B cell (primary cell): ENCODE results near the gene PLCG2. TPM values are rescaled to one million over a fixed set of nuclear protein-coding genes. Genes with fewer than 3 reads are reported as not detected.

Source experiments
- ATAC-seq: fragments of 200-7000 bp; cut with Tn5 transposase; one replicate; pipeline ENCODE4 v1.10.0; 2021; ENCODE audit warnings: low read depth, mild to moderate bottlenecking, moderate number of reproducible peaks, moderate library complexity
- CTCF ChIA-PET: fragments of 350-600 bp; sonication (Branson Sonifier 250); formaldehyde crosslinking; loops from one replicate; lab custom pipeline; 2021; ENCODE audit warnings: antibody characterized with exemption, inconsistent platforms; lab: Charles Lee
- POLR2A ChIA-PET: fragments of 350-600 bp; sonication (Branson Sonifier 250); formaldehyde crosslinking; loops from one replicate; lab custom pipeline; 2021; ENCODE audit warnings: antibody characterized with exemption; lab: Charles Lee
- DNase-seq: peaks from one replicate; pipeline ENCODE4 v3.0.0; 2013
- H2AFZ ChIP-seq: 2 replicates; pipeline ENCODE4 v1.6.1; 2012; ENCODE audit warnings: mild to moderate bottlenecking, low read depth, low read length; ENCODE audit not compliant: insufficient read depth, poor library complexity, severe bottlenecking
- H3K27ac ChIP-seq, 2 donors: 1 replicate in 1 of 2; 2 replicates in 1 of 2; pipeline ENCODE4 v1.5.1; 2012 to 2013; ENCODE audit warnings: low read length in 2 of 2, mild to moderate bottlenecking in 2 of 2, moderate library complexity in 1 of 2
- H3K27me3 ChIP-seq, 4 experiments: fragments of 200-600 bp in 1 of 4; sonication (generic) in 1 of 4; replicated peaks in 1 of 4; 1 replicate in 2 of 4; 2 replicates in 2 of 4; pipeline versions ENCODE4 v1.6.1 to v1.7.0; 2013 to 2016; ENCODE audit warnings: low read length in 3 of 4, mild to moderate bottlenecking in 2 of 4, mixed read lengths in 1 of 4, moderate library complexity in 1 of 4; ENCODE audit not compliant: insufficient read depth in 4 of 4, control insufficient read depth in 3 of 4; ENCODE audit errors: control extremely low read depth in 1 of 4
- H3K36me3 ChIP-seq, 2 experiments: replicated peaks in 1 of 2; 1 replicate in 1 of 2; 2 replicates in 1 of 2; pipeline versions ENCODE4 v1.6.1 to v1.7.1; 2013; ENCODE audit warnings: low read length in 1 of 2; ENCODE audit not compliant: insufficient read depth in 2 of 2, control insufficient read depth in 1 of 2; ENCODE audit errors: control extremely low read depth in 1 of 2, extremely low read depth in 1 of 2
- H3K4me1 ChIP-seq, 2 donors: fragments of 200-600 bp in 1 of 2; sonication (generic) in 1 of 2; 1 replicate in 1 of 2; 2 replicates in 1 of 2; pipeline versions ENCODE4 v1.5.1 to v1.6.1; 2013 to 2017; ENCODE audit warnings: low read length in 2 of 2; ENCODE audit not compliant: control insufficient read depth in 2 of 2, insufficient read depth in 2 of 2
- H3K4me2 ChIP-seq: replicated peaks from 2 replicates; pipeline ENCODE3; 2012; ENCODE audit warnings: mild to moderate bottlenecking, low read depth, low read length; ENCODE audit not compliant: poor library complexity, severe bottlenecking
- H3K4me3 ChIP-seq, 5 experiments: fragments of 200-600 bp in 1 of 5; sonication (generic) in 1 of 5; 1 replicate in 3 of 5; 2 replicates in 2 of 5; pipeline versions ENCODE4 v1.5.1 to v1.7.0; 2011 to 2016; ENCODE audit warnings: low read length in 4 of 5, mild to moderate bottlenecking in 4 of 5, low read depth in 2 of 5, control low read depth in 1 of 5, moderate library complexity in 1 of 5; ENCODE audit not compliant: insufficient read depth in 1 of 5; ENCODE audit errors: control extremely low read depth in 1 of 5, extremely low read depth in 1 of 5
- H3K79me2 ChIP-seq: fragments of 200-600 bp; sonication (generic); one replicate; pipeline ENCODE4 v1.6.0; 2016; ENCODE audit warnings: low read length; ENCODE audit not compliant: control insufficient read depth, insufficient read depth
- H3K9ac ChIP-seq: fragments of 200-600 bp; sonication (generic); 2 replicates; pipeline ENCODE4 v1.6.1; 2017; ENCODE audit warnings: mild to moderate bottlenecking, low read length, moderate library complexity
- H3K9me3 ChIP-seq, 3 donors: one replicate each; pipeline versions ENCODE4 v1.6.1 to v1.7.1; 2013; ENCODE audit warnings: low read length in 2 of 3; ENCODE audit not compliant: control insufficient read depth in 2 of 3, insufficient read depth in 1 of 3; ENCODE audit errors: control extremely low read depth in 1 of 3
- H4K20me1 ChIP-seq: 2 replicates; pipeline ENCODE4 v1.6.0; 2012; ENCODE audit warnings: mild to moderate bottlenecking, low read length; ENCODE audit not compliant: insufficient read depth, control insufficient read depth, poor library complexity, severe bottlenecking
- H3K27ac Mint-ChIP-seq: one replicate; pipeline ENCODE4 v1.8.0; 2021; ENCODE audit warnings: mixed read lengths
- H3K27me3 Mint-ChIP-seq: one replicate; pipeline ENCODE4 v1.8.0; 2021; ENCODE audit warnings: mixed read lengths
- H3K4me1 Mint-ChIP-seq: one replicate; pipeline ENCODE4 v1.8.0; 2021; ENCODE audit warnings: mixed read lengths
- H3K4me3 Mint-ChIP-seq: one replicate; pipeline ENCODE4 v1.8.0; 2021; ENCODE audit warnings: mixed read lengths
- H3K9me3 Mint-ChIP-seq: one replicate; pipeline ENCODE4 v1.8.0; 2022; ENCODE audit warnings: mixed read lengths; ENCODE audit not compliant: insufficient read depth
- EZH2 ChIP-seq: IDR thresholded peaks from 2 replicates; pipeline ENCODE4 v1.6.1; 2012; ENCODE audit warnings: borderline replicate concordance, low read depth, mild to moderate bottlenecking, moderate library complexity, low read length; ENCODE audit not compliant: insufficient read depth, poor library complexity, severe bottlenecking
- WGBS: methylation state at CpG from one replicate; pipeline ENCODE4 v1.1.5; 2013; ENCODE audit warnings: missing lambda C conversion rate; ENCODE audit not compliant: insufficient coverage; 5-methylcytosine and 5-hydroxymethylcytosine counted together
- intact Hi-C: fragments of 100-400 bp; cut with micrococcal nuclease; formaldehyde crosslinking; loops from one replicate; pipeline ENCODE4 v1.10.0; 2022
- polyA plus RNA-seq: library from polyadenylated mRNA; depleted of rRNA; stranded (reverse); fragments of >200 nt; gene quantifications from 2 replicates; pipeline ENCODE4 v1.2.3, GENCODE V29; 2012
- total RNA-seq, 2 donors: library from RNA; stranded (reverse); fragments of 120-200 nt in 1 of 2; gene quantifications; 1 replicate in 1 of 2; 2 replicates in 1 of 2; pipeline versions ENCODE4 v1.2.3 to v1.2.4, GENCODE V29; 2013 to 2022
- TF ChIP-seq, protein P1 (sequence below): fragments of 200-600 bp; IDR thresholded peaks from one replicate; pipeline ENCODE4 v1.8.0; 2022; ENCODE audit warnings: antibody characterized with exemption, mild to moderate bottlenecking

Gene PLCG2
- total and polyA plus RNA-seq, 2 donors (not counting 1 experiment from before 2014, with no cell fraction given): 194 to 812 TPM

DNA sequence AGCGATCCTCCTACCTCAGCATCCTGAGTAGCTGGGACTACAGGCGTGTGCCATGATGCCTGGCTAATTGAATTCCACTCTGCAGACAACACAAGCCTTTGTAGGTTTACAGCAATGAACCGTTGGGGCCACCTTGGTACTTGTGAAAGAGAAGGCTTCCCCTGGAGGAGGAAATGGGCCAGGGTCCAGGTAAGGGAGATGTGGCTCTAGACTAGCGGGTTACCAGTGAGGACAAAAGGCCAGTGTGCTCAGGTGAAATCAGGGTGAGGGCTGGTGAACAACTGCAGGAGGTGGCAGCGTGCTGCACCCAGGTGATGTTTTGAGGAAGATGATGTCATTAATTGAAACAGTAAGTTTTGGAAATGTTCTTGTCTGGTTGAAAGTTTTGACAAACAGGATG lies 225.5 kb downstream of the PLCG2 start:
- Mint-ChIP-seq H3K27ac (no peak overlapping the region), H3K27me3 (no peaks in the 10 kb centered on the region), H3K4me3 (no peak overlapping the region), H3K9me3 (peaks cover 7% of the 10 kb centered on the region), H3K4me1 (peaks cover 3% of the 10 kb centered on the region)
- H3K27me3 ChIP-seq: no peaks in the 10 kb centered on the region
- TF ChIP-seq, protein P1, sequence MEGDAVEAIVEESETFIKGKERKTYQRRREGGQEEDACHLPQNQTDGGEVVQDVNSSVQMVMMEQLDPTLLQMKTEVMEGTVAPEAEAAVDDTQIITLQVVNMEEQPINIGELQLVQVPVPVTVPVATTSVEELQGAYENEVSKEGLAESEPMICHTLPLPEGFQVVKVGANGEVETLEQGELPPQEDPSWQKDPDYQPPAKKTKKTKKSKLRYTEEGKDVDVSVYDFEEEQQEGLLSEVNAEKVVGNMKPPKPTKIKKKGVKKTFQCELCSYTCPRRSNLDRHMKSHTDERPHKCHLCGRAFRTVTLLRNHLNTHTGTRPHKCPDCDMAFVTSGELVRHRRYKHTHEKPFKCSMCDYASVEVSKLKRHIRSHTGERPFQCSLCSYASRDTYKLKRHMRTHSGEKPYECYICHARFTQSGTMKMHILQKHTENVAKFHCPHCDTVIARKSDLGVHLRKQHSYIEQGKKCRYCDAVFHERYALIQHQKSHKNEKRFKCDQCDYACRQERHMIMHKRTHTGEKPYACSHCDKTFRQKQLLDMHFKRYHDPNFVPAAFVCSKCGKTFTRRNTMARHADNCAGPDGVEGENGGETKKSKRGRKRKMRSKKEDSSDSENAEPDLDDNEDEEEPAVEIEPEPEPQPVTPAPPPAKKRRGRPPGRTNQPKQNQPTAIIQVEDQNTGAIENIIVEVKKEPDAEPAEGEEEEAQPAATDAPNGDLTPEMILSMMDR: no peak
- no peak for TF ChIP-seq EZH2
- intact Hi-C loops: no loop called here
- ATAC-seq (no peak), DNase-seq (no peak)
- H3K4me3 ChIP-seq: no peak overlapping the region
- 92% methylated on average over 5 of the region's 5 CpGs for WGBS
- peaks cover 0 to 19% (median 11%) of the 10 kb centered on the region in 3 donors for H3K9me3 ChIP-seq
- POLR2A ChIA-PET: no interaction called here
- no peak overlapping the region for H3K27ac ChIP-seq
- peaks cover 0 to 10% of the 10 kb centered on the region in 2 experiments for H3K36me3 ChIP-seq
- H3K9ac ChIP-seq: no peak overlapping the region
- H3K4me2 ChIP-seq: no peak overlapping the region
- no peak overlapping the region for H2AFZ ChIP-seq
- H3K4me1 ChIP-seq: no peaks in the 10 kb centered on the region
- no peaks in the 10 kb centered on the region for H3K79me2 ChIP-seq
- CTCF ChIA-PET: no interaction called here
- H4K20me1 ChIP-seq: no peaks in the 10 kb centered on the region

DNA sequence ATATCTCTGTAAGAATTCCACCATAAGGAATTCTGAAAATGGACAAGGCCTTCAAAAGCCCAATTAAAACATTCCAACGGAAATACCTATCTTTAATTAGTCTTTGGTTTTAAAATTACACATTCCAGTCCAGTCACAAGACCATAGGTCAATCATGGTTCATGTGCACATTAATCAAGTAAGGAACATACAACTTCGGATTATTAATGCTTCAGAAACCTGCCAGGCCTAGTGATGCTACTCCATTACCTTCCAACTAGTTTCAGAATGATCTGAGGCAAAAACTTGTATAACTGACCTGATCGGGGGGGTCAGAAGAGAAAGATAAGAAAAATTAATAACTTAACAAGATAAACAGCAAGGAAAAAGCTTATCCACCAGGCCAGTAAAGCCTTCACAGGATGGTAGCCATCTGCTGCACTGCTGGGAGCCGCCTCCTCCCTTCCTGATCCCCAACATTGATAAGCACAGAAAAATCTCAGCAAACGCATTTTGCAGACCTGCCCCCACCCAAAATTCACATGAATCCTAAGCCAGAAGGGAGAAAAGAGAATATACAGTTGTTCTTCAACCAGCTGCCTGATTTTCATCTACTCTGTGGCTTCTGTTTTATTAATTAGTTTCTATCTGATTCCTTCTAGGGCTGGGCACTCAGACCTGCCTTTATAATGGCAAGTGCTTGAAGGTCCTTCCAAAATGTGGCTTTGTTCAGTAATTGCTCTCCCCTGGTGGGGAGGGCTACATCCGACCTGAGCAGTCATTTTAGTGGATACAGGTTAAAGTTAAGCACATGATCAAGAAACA lies 226.1 kb downstream of the PLCG2 start:
- no peak overlapping the region for H3K4me3 Mint-ChIP-seq
- H3K27ac Mint-ChIP-seq: no peak overlapping the region
- intact Hi-C loops: no loop called here
- CTCF ChIA-PET: no interaction called here
- no peak for DNase-seq
- ATAC-seq: no peak
- H4K20me1 ChIP-seq: no peaks in the 10 kb centered on the region
- H3K9me3 ChIP-seq: peaks cover 0 to 20% (median 13%) of the 10 kb centered on the region in 3 donors
- no peak overlapping the region for H3K27ac ChIP-seq
- POLR2A ChIA-PET: no interaction called here
- H3K4me1 ChIP-seq: no peaks in the 10 kb centered on the region
- peaks cover 0 to 8% of the 10 kb centered on the region in 2 experiments for H3K36me3 ChIP-seq
- 100% methylated on average over 2 of the region's 6 CpGs for WGBS
- no peak overlapping the region for H3K4me3 ChIP-seq
- H3K4me2 ChIP-seq: no peak overlapping the region
- TF ChIP-seq, protein P1: no peak
- TF ChIP-seq EZH2: no peak
- no peaks in the 10 kb centered on the region for H3K27me3 ChIP-seq
- peaks cover 3% of the 10 kb centered on the region for H3K4me1 Mint-ChIP-seq
- no peaks in the 10 kb centered on the region for H3K79me2 ChIP-seq
- no peak overlapping the region for H2AFZ ChIP-seq
- peaks cover 9% of the 10 kb centered on the region for H3K9me3 Mint-ChIP-seq
- H3K9ac ChIP-seq: no peak overlapping the region
- no peaks in the 10 kb centered on the region for H3K27me3 Mint-ChIP-seq
